HG03565 (cell line): Measurements from ENCODE around the gene TMEM98.
"Not testable (repeated sequence)": the region's sequence is repeated elsewhere in the genome, so short reads cannot be mapped to it uniquely, and the experiment has no call there.

Experiments used
- ATAC-seq: cut with Tn5 transposase; IDR thresholded peaks from one replicate; pipeline ENCODE4 v1.9.1; 2021; ENCODE audit warnings: mild to moderate bottlenecking, moderate library complexity; ENCODE audit not compliant: unreplicated experiment

The TMEM98 gene

GRCh38 chr17:32976605-32977004 lies 48.7 kb downstream of the TMEM98 start:
- no peak for ATAC-seq

DNA sequence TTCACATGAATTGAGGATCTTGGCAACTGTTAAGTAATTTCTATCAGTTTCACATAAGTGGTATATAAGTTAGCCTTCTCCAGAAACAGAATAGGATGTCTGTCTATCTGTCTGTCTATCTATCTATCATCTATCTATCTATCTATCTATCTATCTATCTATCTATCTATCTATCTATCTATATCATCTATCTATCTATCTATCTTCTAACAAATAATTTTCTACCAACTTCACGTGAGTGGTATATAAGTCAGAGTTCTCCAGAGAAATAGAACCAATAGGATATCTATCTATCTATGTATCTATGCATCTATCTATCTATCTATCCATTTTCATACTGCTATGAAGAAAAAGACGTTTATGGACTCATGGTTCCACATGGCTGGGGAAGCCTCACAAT lies 52.3 kb downstream of the TMEM98 start:
- ATAC-seq, result no peak

GRCh38 chr17:32981611-32982010 lies 53.7 kb downstream of the TMEM98 start:
- not testable (repeated sequence) for ATAC-seq

DNA sequence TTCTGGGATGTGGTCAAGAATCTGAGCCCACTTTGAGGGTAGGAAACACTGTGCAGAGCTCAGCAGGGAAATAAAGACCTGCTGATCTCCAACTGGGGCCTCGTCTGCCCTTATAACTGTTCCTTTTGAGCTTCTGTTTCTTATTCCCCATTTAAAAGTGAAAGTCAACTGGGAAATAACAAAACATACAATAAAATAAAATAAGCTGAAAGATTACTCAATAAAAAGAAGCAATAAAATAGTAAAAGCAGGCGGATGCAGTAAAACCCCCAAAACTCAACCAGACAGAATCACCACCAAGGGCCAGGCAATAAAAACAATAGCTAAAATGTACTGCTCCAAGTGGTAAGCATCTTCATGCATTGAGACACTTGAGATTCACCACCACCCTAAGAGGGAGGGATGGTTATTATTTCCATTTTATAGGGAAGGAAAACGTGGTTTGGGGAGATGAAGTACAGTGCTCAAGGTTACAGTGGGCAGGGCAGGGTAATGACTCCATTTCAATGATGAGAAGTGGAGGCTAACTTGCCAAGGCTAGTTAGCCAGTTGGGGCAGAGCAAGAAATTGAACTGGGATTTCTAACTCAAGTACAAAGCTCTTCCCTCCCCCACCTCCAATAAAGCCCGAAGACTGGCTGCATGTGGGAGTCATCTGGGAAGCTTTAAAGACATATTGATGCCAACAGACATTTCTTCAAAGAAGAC lies 57.2 kb downstream of the TMEM98 start:
- ATAC-seq, result no peak

DNA sequence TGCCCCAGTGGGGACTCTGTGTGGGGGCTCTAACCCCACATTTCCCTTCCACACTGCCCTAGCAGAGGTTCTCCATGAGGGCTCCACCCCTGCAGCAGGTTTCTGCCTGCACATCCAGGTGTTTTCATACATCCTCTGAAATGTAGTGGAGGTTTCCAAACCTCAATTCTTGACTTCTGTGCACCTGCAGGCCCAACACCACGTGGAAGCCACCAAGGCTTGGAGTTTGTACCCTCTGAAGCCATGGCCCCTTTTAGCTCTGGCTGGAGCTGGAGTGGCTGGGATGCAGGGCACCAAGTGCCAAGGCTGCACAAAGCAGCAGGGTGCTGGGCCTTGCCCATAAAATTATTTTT lies 59.5 kb downstream of the TMEM98 start:
- not testable (repeated sequence) for ATAC-seq

- ATAC-seq, result not testable (repeated sequence)
Observed at GRCh38 chr17:32987868-32988267, 59.9 kb downstream of the TMEM98 start.

GRCh38 chr17:32988481-32989101 lies 60.6 kb downstream of the TMEM98 start:
- no peak for ATAC-seq

DNA sequence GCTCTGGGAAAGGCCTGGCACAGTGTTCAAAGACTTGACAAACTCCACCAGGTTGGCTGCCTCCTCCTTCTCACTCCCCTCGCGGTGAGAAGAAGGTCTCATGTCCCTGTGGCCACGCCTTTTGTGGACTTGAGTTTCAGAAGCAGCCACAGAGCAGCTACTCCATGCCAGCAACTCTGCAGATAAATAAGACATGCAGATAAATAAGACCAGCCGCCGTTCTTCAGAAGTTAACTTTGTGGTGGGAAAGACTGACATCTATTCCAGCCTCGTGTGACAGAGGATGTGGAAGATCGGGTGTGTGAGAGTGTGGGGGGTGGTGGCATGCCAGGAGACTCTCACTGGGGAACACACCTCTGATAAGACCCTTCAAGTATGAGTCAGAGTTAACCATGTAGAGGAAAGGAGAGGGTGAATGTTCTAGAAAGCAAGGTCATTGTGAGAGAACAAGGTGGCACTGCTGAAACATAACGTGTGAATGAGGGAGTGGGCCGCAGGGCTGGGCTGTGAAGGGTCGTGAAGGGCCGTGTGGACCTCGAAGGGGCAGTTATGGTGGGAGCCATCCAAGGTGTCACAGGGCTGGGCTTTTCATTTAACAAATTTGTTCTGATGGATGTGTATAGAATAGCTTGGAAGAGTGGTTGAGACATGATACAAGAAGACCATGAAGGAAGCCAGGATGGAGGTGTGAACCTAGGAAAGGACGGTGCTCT lies 64.5 kb downstream of the TMEM98 start:
- ATAC-seq, result no peak

- ATAC-seq, result no peak
Observed at GRCh38 chr17:32993977-32994376, 66.0 kb downstream of the TMEM98 start.
